OCI-LY1 (cell line): ENCODE data around the gene IGF2BP2.

ENCODE experiments used
- H2AFZ ChIP-seq: fragments of 200-600 bp; sonication (generic), shearing (Covaris generic); 2 replicates; pipeline ENCODE4 v1.6.0; 2014; ENCODE audit warnings: antibody characterized with exemption, mild to moderate bottlenecking, low read length
- H3F3A ChIP-seq: fragments of 200-600 bp; sonication (generic), shearing (Covaris generic); 2 replicates; pipeline ENCODE4 v1.6.0; 2014; ENCODE audit warnings: mild to moderate bottlenecking, antibody characterized with exemption, low read length, moderate library complexity; ENCODE audit not compliant: insufficient read depth
- H3K27ac ChIP-seq: fragments of 200-600 bp; sonication (generic); 2 replicates; pipeline ENCODE4 v1.5.1; 2014; ENCODE audit warnings: low read length, mixed run types, mild to moderate bottlenecking, low read depth; ENCODE audit not compliant: poor library complexity, severe bottlenecking
- H3K27me3 ChIP-seq: fragments of 200-600 bp; sonication (generic); 2 replicates; pipeline ENCODE4 v1.6.0; 2014; ENCODE audit warnings: antibody characterized with exemption, mild to moderate bottlenecking, low read length, moderate library complexity; ENCODE audit not compliant: insufficient read depth
- H3K36me3 ChIP-seq: fragments of 200-600 bp; sonication (generic); 2 replicates; pipeline ENCODE4 v1.6.1; 2014; ENCODE audit warnings: mild to moderate bottlenecking, antibody characterized with exemption, low read length, moderate library complexity, mixed read lengths; ENCODE audit not compliant: insufficient read depth
- H3K4me1 ChIP-seq: fragments of 200-600 bp; sonication (generic); 2 replicates; pipeline ENCODE4 v1.5.1; 2014; ENCODE audit warnings: mild to moderate bottlenecking, low read length, moderate library complexity; ENCODE audit not compliant: insufficient read depth, severe bottlenecking
- H3K4me2 ChIP-seq: fragments of 200-600 bp; sonication (generic), shearing (Covaris generic); 2 replicates; pipeline ENCODE4 v1.6.1; 2014; ENCODE audit warnings: low read length
- H3K4me3 ChIP-seq: fragments of 200-600 bp; sonication (generic); 2 replicates; pipeline ENCODE4 v1.5.1; 2014; ENCODE audit warnings: low read length, low read depth, mild to moderate bottlenecking, mixed read lengths; ENCODE audit not compliant: poor library complexity, severe bottlenecking
- H3K79me2 ChIP-seq: fragments of 200-600 bp; shearing (Covaris generic); 2 replicates; pipeline ENCODE4 v1.6.1; 2016; ENCODE audit warnings: mixed run types, low read length, mixed read lengths; ENCODE audit not compliant: insufficient read depth
- H3K9ac ChIP-seq: fragments of 200-600 bp; sonication (generic), shearing (Covaris generic); 2 replicates; pipeline ENCODE4 v1.6.1; 2014; ENCODE audit warnings: mild to moderate bottlenecking, low read length, mixed read lengths
- H3K9me2 ChIP-seq: fragments of 200-600 bp; sonication (generic), shearing (Covaris generic); 2 replicates; pipeline ENCODE4 v1.6.1; 2014; ENCODE audit warnings: low read depth, mild to moderate bottlenecking, low read length, mixed read lengths
- H3K9me3 ChIP-seq: fragments of 200-600 bp; shearing (Covaris generic); 2 replicates; pipeline ENCODE4 v1.6.1; 2014; ENCODE audit warnings: low read length, mixed read lengths
- H4K20me1 ChIP-seq: fragments of 200-600 bp; sonication (generic), shearing (Covaris generic); 2 replicates; pipeline ENCODE4 v1.6.0; 2016; ENCODE audit warnings: mild to moderate bottlenecking, low read length; ENCODE audit not compliant: insufficient read depth
- CTCF ChIP-seq: fragments of 200-600 bp; sonication (generic), shearing (Covaris generic); IDR thresholded peaks from 2 replicates; pipeline ENCODE4 v1.5.1; 2017; ENCODE audit warnings: mild to moderate bottlenecking, antibody characterized with exemption, low read length, moderate library complexity, mixed read lengths
- EZH2 ChIP-seq: fragments of 200-600 bp; sonication (generic), shearing (Covaris generic); IDR thresholded peaks from 2 replicates; pipeline ENCODE4 v1.8.0; 2017; ENCODE audit warnings: borderline replicate concordance, mixed run types, mild to moderate bottlenecking, antibody characterized with exemption, low read length, moderate library complexity, mixed read lengths

The IGF2BP2 gene

GRCh38 chr3:185767002-185767688 lies 57.7 kb downstream of the IGF2BP2 start:
- H3K4me3 ChIP-seq = no peak overlapping the region
- H3K9me3 ChIP-seq = no peaks in the 10 kb centered on the region
- no peaks in the 10 kb centered on the region for H3K27me3 ChIP-seq
- H3K36me3 ChIP-seq = no peaks in the 10 kb centered on the region
- H3F3A ChIP-seq = no peaks in the 10 kb centered on the region
- no peak overlapping the region for H2AFZ ChIP-seq
- H4K20me1 ChIP-seq = no peaks in the 10 kb centered on the region
- no peaks in the 10 kb centered on the region for H3K79me2 ChIP-seq
- TF ChIP-seq EZH2 (no peak), CTCF (no peak)
- no peaks in the 10 kb centered on the region for H3K9me2 ChIP-seq
- H3K4me1 ChIP-seq = no peaks in the 10 kb centered on the region
- H3K4me2 ChIP-seq = no peak overlapping the region
- H3K27ac ChIP-seq = no peak overlapping the region
- H3K9ac ChIP-seq = no peak overlapping the region

GRCh38 chr3:185766329-185767001 lies 58.4 kb downstream of the IGF2BP2 start:
- H3K36me3 ChIP-seq = no peaks in the 10 kb centered on the region
- H3K4me1 ChIP-seq = no peaks in the 10 kb centered on the region
- no peaks in the 10 kb centered on the region for H3K9me2 ChIP-seq
- no peaks in the 10 kb centered on the region for H3K27me3 ChIP-seq
- no peaks in the 10 kb centered on the region for H3F3A ChIP-seq
- TF ChIP-seq EZH2 (no peak), CTCF (no peak)
- H3K9ac ChIP-seq = no peak overlapping the region
- H3K4me2 ChIP-seq = no peak overlapping the region
- H3K27ac ChIP-seq = no peak overlapping the region
- no peak overlapping the region for H3K4me3 ChIP-seq
- H3K9me3 ChIP-seq = no peaks in the 10 kb centered on the region
- H2AFZ ChIP-seq = no peak overlapping the region
- no peaks in the 10 kb centered on the region for H3K79me2 ChIP-seq
- no peaks in the 10 kb centered on the region for H4K20me1 ChIP-seq

- Histone ChIP-seq H3K36me3 (no peaks in the 10 kb centered on the region), H3K79me2 (no peaks in the 10 kb centered on the region), H4K20me1 (no peaks in the 10 kb centered on the region)
Measured at GRCh38 chr3:185764980-185765370, 59.9 kb downstream of the IGF2BP2 start.

More at GRCh38 chr3:185764980-185765370, 59.9 kb downstream of the IGF2BP2 start:
- no peaks in the 10 kb centered on the region for H3F3A ChIP-seq
- H3K9ac ChIP-seq = no peak overlapping the region
- H3K4me2 ChIP-seq = no peak overlapping the region
- no peak overlapping the region for H3K4me3 ChIP-seq
- no peak overlapping the region for H2AFZ ChIP-seq
- TF ChIP-seq CTCF = no peak
- no peak for TF ChIP-seq EZH2
- H3K9me2 ChIP-seq = no peaks in the 10 kb centered on the region
- no peaks in the 10 kb centered on the region for H3K4me1 ChIP-seq
- no peak overlapping the region for H3K27ac ChIP-seq
- H3K9me3 ChIP-seq = no peaks in the 10 kb centered on the region
- no peaks in the 10 kb centered on the region for H3K27me3 ChIP-seq
